Fibroblast of peridontal ligament (primary cell): ENCODE measurements around the gene ENPP6.
"Not testable (repeated sequence)": the region's sequence is repeated elsewhere in the genome, so short reads cannot be mapped to it uniquely, and the experiment has no call there.

ENCODE experiments used
- DNase-seq: peaks from one replicate; pipeline ENCODE4 v3.0.0-alpha.2; 2010; ENCODE audit errors: extremely low read depth

Gene ENPP6

GRCh38 chr4:184148738-184149637, 68.7 kb downstream of the ENPP6 start:
- DNase-seq: no peak

- no peak for DNase-seq
Measured at GRCh38 chr4:184147858-184148737, 69.6 kb downstream of the ENPP6 start.

DNA sequence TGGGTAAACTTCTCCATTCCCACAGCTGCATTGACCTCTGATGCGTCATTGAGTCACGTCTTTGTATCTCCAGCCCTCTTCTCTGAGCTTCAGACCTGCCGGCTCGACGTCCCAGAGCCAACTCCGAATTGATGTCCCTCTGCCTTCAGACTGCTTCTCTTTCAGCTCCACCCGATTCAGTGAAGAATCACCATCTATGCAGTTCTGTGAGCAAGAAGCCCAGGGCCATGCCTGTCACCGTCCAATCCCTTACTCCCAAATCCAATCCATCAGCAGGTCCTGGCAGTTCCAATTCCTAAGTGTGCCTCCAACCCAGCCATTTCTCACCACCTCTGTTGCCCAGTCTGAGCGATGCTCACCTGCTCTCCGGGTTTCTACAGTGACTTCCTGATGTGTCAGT, 70.7 kb downstream of the ENPP6 start:
- DNase-seq: no peak

DNA sequence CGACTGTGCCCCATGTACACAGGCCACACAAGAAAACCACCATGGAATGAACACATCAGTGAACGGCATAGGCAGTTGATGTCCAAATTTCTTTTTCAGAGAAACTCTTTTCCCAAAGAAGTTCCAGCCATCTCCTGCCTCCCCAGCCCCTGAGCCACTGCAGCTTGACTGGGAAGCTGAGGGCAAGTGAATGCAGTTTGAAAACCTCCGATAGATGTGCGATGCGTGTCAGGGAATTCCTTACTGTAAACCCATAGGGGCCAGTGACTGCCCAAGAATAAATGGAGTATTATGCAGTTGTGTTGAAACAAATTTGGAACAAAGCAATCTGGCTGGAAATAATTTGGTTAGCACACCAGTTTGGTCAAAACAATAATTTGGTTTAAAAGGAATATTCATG, 72.1 kb downstream of the ENPP6 start:
- DNase-seq: no peak

DNA sequence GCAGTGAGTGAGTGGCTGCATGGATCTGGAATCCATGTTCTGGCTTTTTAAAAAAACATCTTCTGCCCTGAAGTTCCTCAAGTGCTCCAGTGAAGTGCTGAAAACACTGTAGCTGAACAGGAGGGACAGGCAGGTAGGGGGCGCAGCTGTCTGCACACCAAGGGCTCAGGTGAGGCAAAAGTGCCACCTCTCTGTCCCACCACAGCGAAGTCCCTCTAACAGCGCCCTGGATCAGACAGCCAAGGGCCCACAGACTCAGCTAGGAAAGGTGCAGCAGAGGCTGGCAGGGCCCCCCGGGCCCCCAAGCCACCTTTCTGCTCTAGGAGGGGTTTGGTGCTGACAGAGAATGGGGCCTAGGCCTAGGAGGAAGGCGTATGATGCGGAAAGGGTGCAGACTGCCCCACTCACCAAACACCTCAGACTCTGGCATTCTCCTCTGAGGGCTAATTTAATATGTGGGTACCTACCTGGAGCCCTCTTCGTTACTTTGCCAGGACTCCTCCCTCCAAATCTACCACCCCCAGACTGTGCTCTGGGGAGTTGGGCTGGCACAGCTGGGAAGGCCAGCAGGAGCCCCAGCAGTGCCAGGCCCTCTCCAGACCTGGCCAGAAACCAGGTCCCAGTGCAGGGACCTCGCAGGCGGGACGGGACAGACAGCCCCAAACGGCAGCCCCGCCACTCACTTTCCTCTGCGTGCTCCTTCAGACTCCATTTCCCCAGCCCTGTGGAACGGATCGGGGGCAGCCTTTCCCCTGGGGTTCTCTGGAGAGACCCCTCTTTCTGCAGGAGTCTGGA, 73.7 kb downstream of the ENPP6 start:
- no peak for DNase-seq

- DNase-seq: no peak
Measured at GRCh38 chr4:184142121-184143000, 75.3 kb downstream of the ENPP6 start.

DNA sequence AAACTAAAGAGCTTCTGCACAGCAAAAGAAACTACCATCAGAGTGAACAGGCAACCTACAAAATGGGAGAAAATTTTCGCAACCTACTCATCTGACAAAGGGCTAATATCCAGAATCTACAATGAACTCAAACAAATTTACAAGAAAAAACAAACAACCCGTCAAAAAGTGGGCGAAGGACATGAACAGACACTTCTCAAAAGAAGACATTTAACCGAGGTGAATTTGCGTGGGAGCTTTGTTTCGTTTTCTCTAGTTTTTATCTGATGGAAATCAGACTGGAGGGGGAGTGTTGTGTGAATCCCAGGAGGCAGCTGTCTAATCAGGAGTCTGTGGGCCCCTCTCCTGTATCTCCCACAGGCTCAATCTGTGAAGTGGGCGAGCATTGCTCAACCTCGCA, 76.8 kb downstream of the ENPP6 start:
- DNase-seq: not testable (repeated sequence)

GRCh38 chr4:184136525-184136924, 81.1 kb downstream of the ENPP6 start:
- no peak for DNase-seq

- no peak for DNase-seq
Measured at GRCh38 chr4:184126800-184127199, 90.9 kb downstream of the ENPP6 start.

- DNase-seq: no peak
Measured at GRCh38 chr4:184122631-184123408, 94.9 kb downstream of the ENPP6 start.

DNA sequence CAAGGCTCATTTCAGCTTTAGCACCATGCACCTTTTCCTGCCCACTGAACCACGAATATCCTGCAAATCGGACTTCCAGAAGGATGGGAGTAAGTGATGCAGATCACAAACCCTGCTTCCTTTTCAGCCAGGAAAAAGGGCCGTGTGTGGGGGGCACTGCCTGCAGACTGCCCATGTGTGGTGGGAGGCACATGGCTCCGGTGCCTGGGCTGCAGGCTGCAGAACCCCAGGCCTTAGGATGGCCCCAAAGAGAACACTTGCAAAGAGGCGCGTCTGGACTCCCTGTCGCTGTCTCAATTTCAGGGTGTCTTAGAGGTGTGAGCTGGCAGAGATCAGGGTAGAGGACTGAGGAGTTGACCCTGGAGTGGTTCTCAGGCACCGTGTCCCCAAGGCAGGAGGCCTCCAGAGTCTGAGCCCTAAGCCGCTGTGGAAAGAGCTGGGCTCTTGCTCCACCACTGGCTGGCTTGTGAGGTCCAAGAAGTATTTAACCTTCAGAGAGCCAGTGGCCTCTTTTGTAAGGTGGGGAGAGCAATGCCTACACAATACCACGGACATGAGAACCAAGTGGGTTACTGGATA, 97.0 kb downstream of the ENPP6 start:
- no peak for DNase-seq

- no peak for DNase-seq
Measured at GRCh38 chr4:184117662-184118199, 99.9 kb downstream of the ENPP6 start.

- no peak for DNase-seq
Measured at GRCh38 chr4:184115399-184115798, 102.3 kb downstream of the ENPP6 start.

- no peak for DNase-seq
Measured at GRCh38 chr4:184114431-184114830, 103.2 kb downstream of the ENPP6 start.

- no peak for DNase-seq
Measured at GRCh38 chr4:184112006-184112550, 105.6 kb downstream of the ENPP6 start.

DNA sequence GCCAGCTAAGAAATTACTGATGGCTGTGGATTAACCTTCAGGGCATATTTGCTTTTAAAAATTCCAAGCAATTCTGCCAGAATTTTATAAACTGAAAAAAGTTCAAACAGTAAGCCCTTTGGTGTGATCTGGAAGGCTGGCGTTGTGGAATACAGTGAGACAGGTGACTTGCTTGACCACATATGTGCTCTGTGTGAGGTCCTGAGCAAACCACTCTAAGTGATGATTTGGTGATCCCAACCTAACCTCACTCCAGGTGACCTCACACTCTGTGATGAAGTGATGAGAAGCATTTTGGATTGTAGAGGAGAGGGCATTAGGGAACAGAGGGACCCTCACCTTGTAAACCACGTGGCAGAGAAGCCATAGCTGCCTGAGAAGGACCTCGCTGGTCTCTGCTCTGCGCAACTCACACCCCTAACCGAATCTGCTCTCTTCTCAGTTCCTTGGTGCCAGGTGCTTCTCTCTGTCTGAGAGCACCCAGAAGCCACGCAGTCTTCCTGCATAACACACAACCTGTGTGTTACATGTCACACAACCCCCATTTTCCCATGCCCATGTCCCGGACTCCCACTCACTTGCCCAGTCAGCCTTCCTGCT, 106.3 kb downstream of the ENPP6 start:
- DNase-seq: no peak

DNA sequence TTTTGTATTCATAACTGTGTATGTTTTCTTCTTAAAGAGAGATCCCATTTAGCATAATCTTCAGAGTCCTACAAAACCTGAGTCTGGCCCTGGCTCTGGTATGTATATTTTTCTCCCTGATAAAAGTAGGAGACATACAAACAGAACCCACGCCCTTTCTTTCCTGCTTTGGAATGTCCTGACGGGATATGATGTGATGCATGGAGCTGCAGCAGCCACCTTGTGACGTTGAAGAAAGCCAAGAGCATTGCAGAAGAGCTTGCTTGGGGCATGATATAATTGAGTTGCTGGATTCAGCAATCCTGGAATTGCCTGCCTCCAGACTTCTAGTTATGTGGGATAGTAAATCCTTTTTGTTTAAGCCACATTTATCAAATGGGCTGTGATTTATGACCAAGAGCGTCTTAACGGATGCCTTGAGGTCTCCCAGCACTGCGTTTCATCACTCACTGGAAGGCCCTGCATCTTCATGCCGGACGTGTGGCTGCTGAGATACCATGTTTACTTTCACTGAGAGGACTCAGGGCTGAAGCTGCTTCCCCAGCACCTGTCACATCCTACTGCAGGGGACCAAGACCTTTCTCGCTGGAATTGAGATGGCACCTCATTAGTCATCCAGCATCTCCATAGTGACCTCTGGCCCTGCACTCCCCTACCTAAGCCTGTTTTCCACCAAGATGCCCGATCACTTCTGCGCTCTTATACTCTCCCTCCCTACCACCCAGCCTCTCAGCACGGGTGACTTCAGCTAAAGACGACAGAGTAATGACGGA, 107.0 kb downstream of the ENPP6 start:
- DNase-seq: no peak

DNA sequence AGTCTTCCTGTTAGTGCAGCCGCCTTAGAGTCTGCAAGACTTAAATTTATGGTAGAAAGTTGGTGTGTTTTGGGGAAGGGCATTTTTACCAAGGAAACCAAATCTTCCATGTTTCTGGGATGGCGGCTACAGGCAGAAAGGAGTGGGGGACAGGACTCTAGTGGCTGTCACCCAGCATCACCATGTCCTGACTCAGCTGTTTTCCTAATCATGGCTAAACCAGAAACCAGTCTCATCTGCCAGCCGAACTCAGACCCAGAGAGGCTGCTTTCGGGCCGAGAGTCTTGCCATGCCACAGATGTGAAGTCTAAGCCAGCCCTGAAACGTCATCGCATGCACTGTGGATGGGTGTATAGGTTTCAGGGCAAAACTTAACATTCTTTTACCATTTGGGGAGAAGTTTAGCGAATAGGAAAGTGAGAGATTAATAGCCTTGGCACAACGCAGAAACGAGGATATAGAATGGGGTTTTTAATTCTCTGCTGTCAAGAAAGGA, 109.6 kb downstream of the ENPP6 start:
- DNase-seq: no peak
